ENCODE results near the gene CAMTA1.

GRCh38 chr1:6757719-6758435 lies 27.4 kb upstream of the CAMTA1 start:
- TF ChIP-seq PATZ1 (CRISPR knock-in tag; IDR thresholded peaks at IDR 0.05; ENCODE audit: borderline replicate concordance) (no peak), TSHZ2 (CRISPR knock-in tag; IDR thresholded peaks at IDR 0.05) (no peak), RARB (CRISPR knock-in tag; IDR thresholded peaks at IDR 0.05) (no peak), GLIS3 (CRISPR knock-in tag; IDR thresholded peaks at IDR 0.05) (no peak)
- TF ChIP-seq, protein P1, sequence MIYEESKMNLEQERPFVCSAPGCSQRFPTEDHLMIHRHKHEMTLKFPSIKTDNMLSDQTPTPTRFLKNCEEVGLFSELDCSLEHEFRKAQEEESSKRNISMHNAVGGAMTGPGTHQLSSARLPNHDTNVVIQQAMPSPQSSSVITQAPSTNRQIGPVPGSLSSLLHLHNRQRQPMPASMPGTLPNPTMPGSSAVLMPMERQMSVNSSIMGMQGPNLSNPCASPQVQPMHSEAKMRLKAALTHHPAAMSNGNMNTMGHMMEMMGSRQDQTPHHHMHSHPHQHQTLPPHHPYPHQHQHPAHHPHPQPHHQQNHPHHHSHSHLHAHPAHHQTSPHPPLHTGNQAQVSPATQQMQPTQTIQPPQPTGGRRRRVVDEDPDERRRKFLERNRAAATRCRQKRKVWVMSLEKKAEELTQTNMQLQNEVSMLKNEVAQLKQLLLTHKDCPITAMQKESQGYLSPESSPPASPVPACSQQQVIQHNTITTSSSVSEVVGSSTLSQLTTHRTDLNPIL (CRISPR knock-in tag; IDR thresholded peaks at IDR 0.05; ENCODE audit: low read depth) = no peak
